HEK293 (cell line): ENCODE results near the gene ANAPC2.

ENCODE experiments used
- CTCF ChIA-PET: fragments of 350-600 bp; formaldehyde crosslinking; extraction: SDS; loops from one replicate; lab custom pipeline; 2021; ENCODE audit warnings: antibody characterized with exemption; lab: Yijun Ruan, JAX
- POLR2A ChIA-PET: fragments of 300-600 bp; formaldehyde crosslinking; extraction: SDS; loops from one replicate; lab custom pipeline; 2020; ENCODE audit warnings: antibody characterized with exemption, inconsistent platforms; lab: Yijun Ruan, JAX
- H3K27ac ChIP-seq: fragments of 200-500 bp; sonication (Bioruptor generic); 2 replicates; pipeline ENCODE4 v1.5.1; 2014; ENCODE audit warnings: low read depth, low read length, control low read depth, inconsistent platforms; ENCODE audit errors: extremely low read depth
- H3K36me3 ChIP-seq, 2 experiments: fragments of 200-500 bp in 1 of 2; sonication (Bioruptor generic) in 1 of 2; 1 replicate in 1 of 2; 2 replicates in 1 of 2; pipeline ENCODE4 v1.5.1; 2014 to 2017; ENCODE audit warnings: inconsistent platforms in 2 of 2, low read length in 2 of 2; ENCODE audit not compliant: control insufficient read depth in 2 of 2, insufficient read depth in 1 of 2
- H3K4me1 ChIP-seq: fragments of 200-500 bp; sonication (Bioruptor generic); 2 replicates; pipeline ENCODE4 v1.5.1; 2014; ENCODE audit warnings: mild to moderate bottlenecking, low read length, inconsistent platforms; ENCODE audit not compliant: control insufficient read depth, insufficient read depth
- H3K4me3 ChIP-seq: 2 replicates; pipeline ENCODE4 v1.5.1; 2011; ENCODE audit warnings: low read depth, mild to moderate bottlenecking, control low read depth, low read length, moderate library complexity
- H3K9me3 ChIP-seq: fragments of 200-500 bp; sonication (Bioruptor generic); 2 replicates; pipeline ENCODE4 v1.5.1; 2014; ENCODE audit warnings: low read depth, low read length, inconsistent platforms; ENCODE audit not compliant: control insufficient read depth, insufficient read depth
- GLIS2 ChIP-seq: fragments of 450-650 bp; formaldehyde crosslinking; IDR thresholded peaks from 2 replicates; pipeline ENCODE4 v1.5.1; 2016; ENCODE audit warnings: missing biosample characterization, missing genetic modification characterization
- KLF9 ChIP-seq: fragments of 450-650 bp; formaldehyde crosslinking; IDR thresholded peaks from 2 replicates; pipeline ENCODE4 v1.5.1; 2016; ENCODE audit warnings: missing biosample characterization, missing genetic modification characterization, low read depth
- SP7 ChIP-seq: fragments of 450-650 bp; formaldehyde crosslinking; IDR thresholded peaks from 2 replicates; pipeline ENCODE4 v1.5.1; 2016; ENCODE audit warnings: missing biosample characterization, missing genetic modification characterization
- YY2 ChIP-seq: fragments of 450-650 bp; formaldehyde crosslinking; IDR thresholded peaks from 2 replicates; pipeline ENCODE4 v1.5.1; 2016; ENCODE audit warnings: missing biosample characterization, missing genetic modification characterization
- ZBTB1 ChIP-seq: fragments of 450-650 bp; formaldehyde crosslinking; IDR thresholded peaks from 2 replicates; pipeline ENCODE4 v1.5.1; 2016; ENCODE audit warnings: missing biosample characterization, missing genetic modification characterization
- ZBTB48 ChIP-seq: fragments of 450-650 bp; formaldehyde crosslinking; IDR thresholded peaks from 2 replicates; pipeline ENCODE4 v1.5.1; 2016; ENCODE audit warnings: missing biosample characterization, missing genetic modification characterization
- ZIC2 ChIP-seq: fragments of 450-650 bp; formaldehyde crosslinking; IDR thresholded peaks from 2 replicates; pipeline ENCODE4 v1.5.1; 2016; ENCODE audit warnings: missing biosample characterization, missing genetic modification characterization
- ZNF10 ChIP-seq: fragments of 450-650 bp; formaldehyde crosslinking; IDR thresholded peaks from 2 replicates; pipeline ENCODE4 v1.5.1; 2017; ENCODE audit warnings: missing biosample characterization, missing genetic modification characterization
- ZNF16 ChIP-seq: fragments of 450-650 bp; formaldehyde crosslinking; IDR thresholded peaks from 2 replicates; pipeline ENCODE4 v1.5.1; 2016; ENCODE audit warnings: low read depth, missing biosample characterization, missing genetic modification characterization
- ZNF302 ChIP-seq: fragments of 450-650 bp; formaldehyde crosslinking; IDR thresholded peaks from 2 replicates; pipeline ENCODE4 v1.5.1; 2016; ENCODE audit warnings: missing biosample characterization, missing genetic modification characterization, low read depth
- ZNF335 ChIP-seq: fragments of 450-650 bp; formaldehyde crosslinking; conservative IDR thresholded peaks from 2 replicates; pipeline ENCODE4 v1.5.1; 2016; ENCODE audit warnings: missing biosample characterization, missing genetic modification characterization
- ZNF37A ChIP-seq: fragments of 450-650 bp; IDR thresholded peaks from 2 replicates; pipeline ENCODE4 v1.5.1; 2018; ENCODE audit warnings: missing biosample characterization, missing genetic modification characterization
- ZNF391 ChIP-seq: fragments of 450-650 bp; formaldehyde crosslinking; IDR thresholded peaks from 2 replicates; pipeline ENCODE4 v1.5.1; 2016; ENCODE audit warnings: low read depth, missing biosample characterization, missing genetic modification characterization, borderline replicate concordance
- ZNF473 ChIP-seq: fragments of 450-650 bp; formaldehyde crosslinking; IDR thresholded peaks from 2 replicates; pipeline ENCODE4 v1.5.1; 2017; ENCODE audit warnings: missing biosample characterization, missing genetic modification characterization
- ZNF48 ChIP-seq: fragments of 450-650 bp; formaldehyde crosslinking; IDR thresholded peaks from 2 replicates; pipeline ENCODE4 v1.5.1; 2016; ENCODE audit warnings: missing biosample characterization, missing genetic modification characterization
- ZNF560 ChIP-seq: fragments of 450-650 bp; formaldehyde crosslinking; IDR thresholded peaks from 2 replicates; pipeline ENCODE4 v1.5.1; 2017; ENCODE audit warnings: missing biosample characterization, missing genetic modification characterization, borderline replicate concordance
- ZNF610 ChIP-seq: fragments of 450-650 bp; formaldehyde crosslinking; IDR thresholded peaks from 2 replicates; pipeline ENCODE4 v1.5.1; 2016; ENCODE audit warnings: missing biosample characterization, missing genetic modification characterization, borderline replicate concordance
- ZNF660 ChIP-seq: fragments of 450-650 bp; IDR thresholded peaks from 2 replicates; pipeline ENCODE4 v1.5.1; 2018; ENCODE audit warnings: missing biosample characterization, mild to moderate bottlenecking, missing genetic modification characterization
- ZNF677 ChIP-seq: fragments of 450-650 bp; IDR thresholded peaks from 2 replicates; pipeline ENCODE4 v1.5.0; 2018; ENCODE audit warnings: missing biosample characterization, mild to moderate bottlenecking, missing genetic modification characterization, moderate library complexity
- ZNF76 ChIP-seq: fragments of 450-650 bp; formaldehyde crosslinking; IDR thresholded peaks from 2 replicates; pipeline ENCODE4; 2016; ENCODE audit warnings: low read depth, missing biosample characterization, missing genetic modification characterization, borderline replicate concordance
- TF ChIP-seq, protein P1 (sequence below): fragments of 450-650 bp; formaldehyde crosslinking; IDR thresholded peaks from 2 replicates; pipeline ENCODE4 v1.5.1; 2016; ENCODE audit warnings: missing biosample characterization, missing genetic modification characterization
- TF ChIP-seq, protein P2 (sequence below): fragments of 450-650 bp; formaldehyde crosslinking; IDR thresholded peaks from 2 replicates; pipeline ENCODE4 v1.5.1; 2016; ENCODE audit warnings: missing biosample characterization, missing genetic modification characterization, borderline replicate concordance
- TF ChIP-seq, protein P3 (sequence below): fragments of 450-650 bp; formaldehyde crosslinking; optimal IDR thresholded peaks from 2 replicates; pipeline ENCODE3; 2016; ENCODE audit warnings: missing biosample characterization, mild to moderate bottlenecking, missing genetic modification characterization
- TF ChIP-seq, protein P4 (sequence below): fragments of 450-650 bp; formaldehyde crosslinking; IDR thresholded peaks from 2 replicates; pipeline ENCODE4 v1.5.1; 2017; ENCODE audit warnings: missing biosample characterization, missing genetic modification characterization
- TF ChIP-seq, protein P5 (sequence below): fragments of 450-650 bp; formaldehyde crosslinking; IDR thresholded peaks from 2 replicates; pipeline ENCODE4 v1.5.1; 2017; ENCODE audit warnings: missing biosample characterization, missing genetic modification characterization

The ANAPC2 gene

DNA sequence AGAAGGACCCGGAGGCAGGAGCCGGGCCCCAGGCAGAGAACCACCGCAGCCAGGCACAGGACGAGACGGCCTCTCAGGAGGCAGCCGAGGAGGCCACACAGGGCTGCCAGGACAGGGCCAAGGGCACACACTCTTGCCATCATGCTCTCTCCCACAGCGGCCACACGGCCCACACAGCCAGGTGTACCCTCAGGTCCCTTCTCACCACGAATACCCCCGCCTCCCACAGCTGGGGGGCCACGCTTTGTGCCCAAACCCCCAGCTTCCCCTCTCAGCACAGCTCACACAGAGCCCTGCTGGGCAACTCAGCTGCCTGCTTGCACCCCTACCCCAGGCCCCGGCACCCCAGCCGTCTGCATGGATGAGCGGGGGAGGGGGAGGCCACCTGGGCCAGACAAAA lies 5.4 kb upstream of the ANAPC2 start:
- Histone ChIP-seq H3K4me1 (peaks cover 8% of the 10 kb centered on the region; the same call in 1 of the 2 replicates), H3K36me3 (peaks cover 0 to 30% of the 10 kb centered on the region in 2 experiments; a peak in 1 of 3 replicates), H3K9me3 (no peaks in the 10 kb centered on the region), H3K4me3 (no peak overlapping the region), H3K27ac (no peak overlapping the region)
- TF ChIP-seq ZNF10 (tag by site-specific recombination) (no peak), ZNF16 (tag by site-specific recombination) (no peak), ZNF76 (tag by site-specific recombination) (no peak), SP7 (tag by site-specific recombination) (no peak), ZNF677 (no peak), ZNF660 (no peak), ZBTB48 (tag by site-specific recombination) (no peak), KLF9 (tag by site-specific recombination) (no peak), ZNF48 (tag by site-specific recombination) (no peak), ZNF560 (tag by site-specific recombination) (no peak), ZNF302 (no peak), ZNF610 (tag by site-specific recombination) (no peak), ZBTB1 (tag by site-specific recombination) (no peak), ZIC2 (tag by site-specific recombination) (peak; percentile 26; the same call in 1 of the 2 replicates), YY2 (tag by site-specific recombination) (no peak), ZNF391 (tag by site-specific recombination) (no peak), GLIS2 (0 out of 2 replicates have a peak, but pooled peaks have one; percentile 46), ZNF335 (tag by site-specific recombination) (peak; percentile 68), ZNF37A (no peak), ZNF473 (tag by site-specific recombination) (no peak)
- TF ChIP-seq, protein P1, sequence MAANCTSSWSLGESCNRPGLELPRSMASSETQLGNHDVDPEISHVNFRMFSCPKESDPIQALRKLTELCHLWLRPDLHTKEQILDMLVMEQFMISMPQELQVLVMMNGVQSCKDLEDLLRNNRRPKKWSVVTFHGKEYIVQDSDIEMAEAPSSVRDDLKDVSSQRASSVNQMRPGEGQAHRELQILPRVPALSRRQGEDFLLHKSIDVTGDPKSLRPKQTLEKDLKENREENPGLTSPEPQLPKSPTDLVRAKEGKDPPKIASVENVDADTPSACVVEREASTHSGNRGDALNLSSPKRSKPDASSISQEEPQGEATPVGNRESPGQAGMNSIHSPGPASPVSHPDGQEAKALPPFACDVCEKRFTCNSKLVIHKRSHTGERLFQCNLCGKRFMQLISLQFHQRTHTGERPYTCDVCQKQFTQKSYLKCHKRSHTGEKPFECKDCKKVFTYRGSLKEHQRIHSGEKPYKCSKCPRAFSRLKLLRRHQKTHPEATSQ, result no peak
- TF ChIP-seq, protein P2, sequence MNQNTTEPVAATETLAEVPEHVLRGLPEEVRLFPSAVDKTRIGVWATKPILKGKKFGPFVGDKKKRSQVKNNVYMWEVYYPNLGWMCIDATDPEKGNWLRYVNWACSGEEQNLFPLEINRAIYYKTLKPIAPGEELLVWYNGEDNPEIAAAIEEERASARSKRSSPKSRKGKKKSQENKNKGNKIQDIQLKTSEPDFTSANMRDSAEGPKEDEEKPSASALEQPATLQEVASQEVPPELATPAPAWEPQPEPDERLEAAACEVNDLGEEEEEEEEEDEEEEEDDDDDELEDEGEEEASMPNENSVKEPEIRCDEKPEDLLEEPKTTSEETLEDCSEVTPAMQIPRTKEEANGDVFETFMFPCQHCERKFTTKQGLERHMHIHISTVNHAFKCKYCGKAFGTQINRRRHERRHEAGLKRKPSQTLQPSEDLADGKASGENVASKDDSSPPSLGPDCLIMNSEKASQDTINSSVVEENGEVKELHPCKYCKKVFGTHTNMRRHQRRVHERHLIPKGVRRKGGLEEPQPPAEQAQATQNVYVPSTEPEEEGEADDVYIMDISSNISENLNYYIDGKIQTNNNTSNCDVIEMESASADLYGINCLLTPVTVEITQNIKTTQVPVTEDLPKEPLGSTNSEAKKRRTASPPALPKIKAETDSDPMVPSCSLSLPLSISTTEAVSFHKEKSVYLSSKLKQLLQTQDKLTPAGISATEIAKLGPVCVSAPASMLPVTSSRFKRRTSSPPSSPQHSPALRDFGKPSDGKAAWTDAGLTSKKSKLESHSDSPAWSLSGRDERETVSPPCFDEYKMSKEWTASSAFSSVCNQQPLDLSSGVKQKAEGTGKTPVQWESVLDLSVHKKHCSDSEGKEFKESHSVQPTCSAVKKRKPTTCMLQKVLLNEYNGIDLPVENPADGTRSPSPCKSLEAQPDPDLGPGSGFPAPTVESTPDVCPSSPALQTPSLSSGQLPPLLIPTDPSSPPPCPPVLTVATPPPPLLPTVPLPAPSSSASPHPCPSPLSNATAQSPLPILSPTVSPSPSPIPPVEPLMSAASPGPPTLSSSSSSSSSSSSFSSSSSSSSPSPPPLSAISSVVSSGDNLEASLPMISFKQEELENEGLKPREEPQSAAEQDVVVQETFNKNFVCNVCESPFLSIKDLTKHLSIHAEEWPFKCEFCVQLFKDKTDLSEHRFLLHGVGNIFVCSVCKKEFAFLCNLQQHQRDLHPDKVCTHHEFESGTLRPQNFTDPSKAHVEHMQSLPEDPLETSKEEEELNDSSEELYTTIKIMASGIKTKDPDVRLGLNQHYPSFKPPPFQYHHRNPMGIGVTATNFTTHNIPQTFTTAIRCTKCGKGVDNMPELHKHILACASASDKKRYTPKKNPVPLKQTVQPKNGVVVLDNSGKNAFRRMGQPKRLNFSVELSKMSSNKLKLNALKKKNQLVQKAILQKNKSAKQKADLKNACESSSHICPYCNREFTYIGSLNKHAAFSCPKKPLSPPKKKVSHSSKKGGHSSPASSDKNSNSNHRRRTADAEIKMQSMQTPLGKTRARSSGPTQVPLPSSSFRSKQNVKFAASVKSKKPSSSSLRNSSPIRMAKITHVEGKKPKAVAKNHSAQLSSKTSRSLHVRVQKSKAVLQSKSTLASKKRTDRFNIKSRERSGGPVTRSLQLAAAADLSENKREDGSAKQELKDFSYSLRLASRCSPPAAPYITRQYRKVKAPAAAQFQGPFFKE (tag by site-specific recombination), result no peak
- TF ChIP-seq, protein P3, sequence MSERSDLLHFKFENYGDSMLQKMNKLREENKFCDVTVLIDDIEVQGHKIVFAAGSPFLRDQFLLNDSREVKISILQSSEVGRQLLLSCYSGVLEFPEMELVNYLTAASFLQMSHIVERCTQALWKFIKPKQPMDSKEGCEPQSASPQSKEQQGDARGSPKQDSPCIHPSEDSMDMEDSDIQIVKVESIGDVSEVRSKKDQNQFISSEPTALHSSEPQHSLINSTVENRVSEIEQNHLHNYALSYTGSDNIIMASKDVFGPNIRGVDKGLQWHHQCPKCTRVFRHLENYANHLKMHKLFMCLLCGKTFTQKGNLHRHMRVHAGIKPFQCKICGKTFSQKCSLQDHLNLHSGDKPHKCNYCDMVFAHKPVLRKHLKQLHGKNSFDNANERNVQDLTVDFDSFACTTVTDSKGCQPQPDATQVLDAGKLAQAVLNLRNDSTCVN (tag by site-specific recombination), result no peak
- TF ChIP-seq, protein P4, sequence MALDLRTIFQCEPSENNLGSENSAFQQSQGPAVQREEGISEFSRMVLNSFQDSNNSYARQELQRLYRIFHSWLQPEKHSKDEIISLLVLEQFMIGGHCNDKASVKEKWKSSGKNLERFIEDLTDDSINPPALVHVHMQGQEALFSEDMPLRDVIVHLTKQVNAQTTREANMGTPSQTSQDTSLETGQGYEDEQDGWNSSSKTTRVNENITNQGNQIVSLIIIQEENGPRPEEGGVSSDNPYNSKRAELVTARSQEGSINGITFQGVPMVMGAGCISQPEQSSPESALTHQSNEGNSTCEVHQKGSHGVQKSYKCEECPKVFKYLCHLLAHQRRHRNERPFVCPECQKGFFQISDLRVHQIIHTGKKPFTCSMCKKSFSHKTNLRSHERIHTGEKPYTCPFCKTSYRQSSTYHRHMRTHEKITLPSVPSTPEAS, result no peak
- TF ChIP-seq, protein P5, sequence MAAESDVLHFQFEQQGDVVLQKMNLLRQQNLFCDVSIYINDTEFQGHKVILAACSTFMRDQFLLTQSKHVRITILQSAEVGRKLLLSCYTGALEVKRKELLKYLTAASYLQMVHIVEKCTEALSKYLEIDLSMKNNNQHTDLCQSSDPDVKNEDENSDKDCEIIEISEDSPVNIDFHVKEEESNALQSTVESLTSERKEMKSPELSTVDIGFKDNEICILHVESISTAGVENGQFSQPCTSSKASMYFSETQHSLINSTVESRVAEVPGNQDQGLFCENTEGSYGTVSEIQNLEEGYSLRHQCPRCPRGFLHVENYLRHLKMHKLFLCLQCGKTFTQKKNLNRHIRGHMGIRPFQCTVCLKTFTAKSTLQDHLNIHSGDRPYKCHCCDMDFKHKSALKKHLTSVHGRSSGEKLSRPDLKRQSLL (tag by site-specific recombination), result 0 out of 2 replicates have a peak, but pooled peaks have one; percentile 40
- POLR2A ChIA-PET, result interaction anchor here (0.9 to 3.1 kb wide), 6 partner anchors 18 to 107 kb away, joined by 4 to 18 read pairs (median 6); partner anchors contain the start of genes MAN1B1 and TUBB4B
- CTCF ChIA-PET, result interaction anchor here (1.0 to 2.3 kb wide), 3 partner anchors 17 to 42 kb away, joined by 3 to 10 read pairs (median 9); partner anchors contain the start of gene RNF224
